ENCODE results near the gene FNDC5. TPM values are rescaled to one million over a fixed set of nuclear protein-coding genes. Genes with fewer than 3 reads are reported as not detected.

FNDC5 gene
- total RNA-seq, 1 donor from 2014 or later, result 28.7 TPM

- Mint-ChIP-seq H3K27ac (ENCODE audit: unreplicated experiment) (no peak overlapping the region), H3K4me3 (peak overlapping the region; percentile 81)
These were observed 1.4 kb upstream of the FNDC5 start for GRCh38 chr1:32872192-32872460.

DNA sequence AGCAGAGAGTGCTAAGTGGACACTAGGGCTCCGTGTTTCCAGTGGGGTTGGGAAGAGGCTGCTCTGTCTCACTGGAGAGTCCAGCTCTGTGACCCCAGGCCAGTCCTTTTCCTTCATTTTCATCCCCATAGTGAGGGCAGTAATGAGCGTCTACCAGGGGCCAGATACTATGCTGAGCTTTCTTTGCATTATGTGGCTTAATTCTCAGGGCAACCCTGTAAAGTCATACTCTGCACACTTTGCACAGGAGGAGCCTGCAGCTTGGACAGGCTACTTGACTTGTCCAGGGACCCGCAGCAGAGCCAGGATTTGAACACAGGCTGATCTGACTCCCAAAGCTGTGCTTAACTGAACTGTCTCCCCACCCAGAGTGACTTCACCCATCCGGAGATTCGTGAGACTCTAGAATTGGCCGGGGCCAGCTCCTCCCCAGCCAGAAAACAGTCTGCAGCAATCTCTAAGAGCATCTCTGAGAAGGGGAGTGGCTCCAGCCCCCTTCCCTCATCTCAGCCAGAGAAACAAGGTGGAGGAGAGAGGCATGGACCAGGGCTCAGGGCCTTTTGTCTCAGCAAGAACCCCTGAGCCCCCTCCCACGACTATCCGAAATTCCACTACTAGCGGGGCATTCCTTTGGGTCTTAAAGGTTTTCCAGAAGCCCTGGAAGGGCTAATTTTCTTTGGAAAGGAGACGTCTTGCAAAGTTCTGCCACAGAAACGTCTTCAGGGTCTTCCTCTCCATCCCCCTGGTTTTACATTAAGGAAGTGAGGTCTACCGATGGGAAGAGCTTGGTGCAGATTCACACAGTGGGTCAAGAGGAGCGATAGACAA, 866 bp upstream of the FNDC5 start:
- peaks cover 42% of the 10 kb centered on the region for H3K27me3 Mint-ChIP-seq (ENCODE audit: low read depth)
- H3K9me3 Mint-ChIP-seq, result no peaks in the 10 kb centered on the region
- H3K27ac Mint-ChIP-seq (ENCODE audit: unreplicated experiment), result no peak overlapping the region
- no peaks in the 10 kb centered on the region for H3K36me3 Mint-ChIP-seq (ENCODE audit: low read depth)
- no peak for TF ChIP-seq CTCF (conservative IDR thresholded peaks at IDR 0.05)
- peak overlapping the region; percentile 81 for H3K4me3 Mint-ChIP-seq
- peaks cover 30% of the 10 kb centered on the region for H3K4me1 Mint-ChIP-seq
- DNase-seq (ENCODE audit: low read depth, low spot score), result no peak

More at GRCh38 chr1:32872192-32872460, 1.4 kb upstream of the FNDC5 start:
- H3K36me3 Mint-ChIP-seq (ENCODE audit: low read depth), result no peaks in the 10 kb centered on the region
- DNase-seq (ENCODE audit: low read depth, low spot score), result no peak
- TF ChIP-seq CTCF (conservative IDR thresholded peaks at IDR 0.05), result no peak
- H3K9me3 Mint-ChIP-seq, result no peaks in the 10 kb centered on the region
- peaks cover 42% of the 10 kb centered on the region for H3K27me3 Mint-ChIP-seq (ENCODE audit: low read depth)
- H3K4me1 Mint-ChIP-seq, result peaks cover 30% of the 10 kb centered on the region

- no peak overlapping the region for H3K27ac Mint-ChIP-seq (ENCODE audit: unreplicated experiment)
- H3K27me3 Mint-ChIP-seq (ENCODE audit: low read depth), result peaks cover 34% of the 10 kb centered on the region
- peaks cover 27% of the 10 kb centered on the region for H3K4me1 Mint-ChIP-seq
- no peak for DNase-seq (ENCODE audit: low read depth, low spot score)
- H3K4me3 Mint-ChIP-seq, result peak overlapping the region; percentile 79
- no peak for TF ChIP-seq CTCF (conservative IDR thresholded peaks at IDR 0.05)
- H3K9me3 Mint-ChIP-seq, result no peaks in the 10 kb centered on the region
- no peaks in the 10 kb centered on the region for H3K36me3 Mint-ChIP-seq (ENCODE audit: low read depth)
These were observed 643 bp downstream of the FNDC5 start for GRCh38 chr1:32869923-32870614.

DNA sequence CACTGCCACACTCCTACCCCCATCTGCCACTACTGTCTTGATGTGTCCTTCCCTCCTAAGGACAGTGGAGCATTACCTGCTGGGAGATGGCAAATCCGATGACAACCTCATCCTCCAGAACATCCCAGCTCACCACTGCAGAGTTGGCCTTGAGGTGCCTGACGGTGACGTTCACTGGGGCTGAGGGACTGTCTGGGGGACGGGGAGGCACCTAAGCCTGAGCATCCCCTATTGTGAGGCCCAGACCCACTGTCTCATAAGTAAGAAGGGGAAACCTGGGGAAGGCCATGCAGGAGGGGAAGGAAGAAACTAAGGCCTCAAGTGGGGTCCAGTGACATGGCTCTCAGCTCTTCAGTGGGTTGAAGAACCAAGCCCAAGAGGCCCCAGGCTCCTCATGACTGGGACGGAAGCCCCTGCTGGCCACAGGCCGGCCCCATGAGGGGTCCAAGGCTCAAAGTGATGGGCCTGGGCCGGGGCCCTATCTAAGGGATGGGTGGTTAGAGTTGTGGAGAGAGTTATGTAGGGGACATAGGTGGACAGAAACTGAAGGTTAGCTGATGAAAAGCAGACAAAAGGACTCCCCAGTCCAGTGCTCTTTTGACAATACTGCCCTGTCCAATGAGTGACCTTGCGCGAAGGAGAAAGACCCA, 1.8 kb downstream of the FNDC5 start:
- Mint-ChIP-seq H3K9me3 (no peaks in the 10 kb centered on the region), H3K36me3 (ENCODE audit: low read depth) (peaks cover 3% of the 10 kb centered on the region), H3K27ac (ENCODE audit: unreplicated experiment) (no peak overlapping the region), H3K4me3 (peak overlapping the region; percentile 79), H3K27me3 (ENCODE audit: low read depth) (peaks cover 30% of the 10 kb centered on the region), H3K4me1 (peaks cover 26% of the 10 kb centered on the region)
- no peak for DNase-seq (ENCODE audit: low read depth, low spot score)
- TF ChIP-seq CTCF (conservative IDR thresholded peaks at IDR 0.05), result no peak

- no peak for DNase-seq (ENCODE audit: low read depth, low spot score)
- no peak for TF ChIP-seq CTCF (conservative IDR thresholded peaks at IDR 0.05)
- H3K4me1 Mint-ChIP-seq, result peaks cover 26% of the 10 kb centered on the region
- no peaks in the 10 kb centered on the region for H3K9me3 Mint-ChIP-seq
- no peak overlapping the region for H3K4me3 Mint-ChIP-seq
- peaks cover 30% of the 10 kb centered on the region for H3K27me3 Mint-ChIP-seq (ENCODE audit: low read depth)
- H3K27ac Mint-ChIP-seq (ENCODE audit: unreplicated experiment), result no peak overlapping the region
- H3K36me3 Mint-ChIP-seq (ENCODE audit: low read depth), result peaks cover 3% of the 10 kb centered on the region
These were observed 2.6 kb downstream of the FNDC5 start for GRCh38 chr1:32868085-32868484.

Measured in neural crest cell (in vitro differentiated cells).